Right forelimb (tissue), 1 donor: ENCODE results near the gene NHS.

Experiments used
- DNase-seq: peaks from one replicate; pipeline ENCODE4 v3.0.0-alpha.2; 2018

NHS gene

GRCh38 chrX:17633546-17633945 lies 258.5 kb downstream of the NHS start:
- no peak for DNase-seq

- DNase-seq, result no peak
These were observed 259.7 kb downstream of the NHS start for GRCh38 chrX:17634542-17635207.

- no peak for DNase-seq
These were observed 260.2 kb downstream of the NHS start for GRCh38 chrX:17635231-17635630.

DNA sequence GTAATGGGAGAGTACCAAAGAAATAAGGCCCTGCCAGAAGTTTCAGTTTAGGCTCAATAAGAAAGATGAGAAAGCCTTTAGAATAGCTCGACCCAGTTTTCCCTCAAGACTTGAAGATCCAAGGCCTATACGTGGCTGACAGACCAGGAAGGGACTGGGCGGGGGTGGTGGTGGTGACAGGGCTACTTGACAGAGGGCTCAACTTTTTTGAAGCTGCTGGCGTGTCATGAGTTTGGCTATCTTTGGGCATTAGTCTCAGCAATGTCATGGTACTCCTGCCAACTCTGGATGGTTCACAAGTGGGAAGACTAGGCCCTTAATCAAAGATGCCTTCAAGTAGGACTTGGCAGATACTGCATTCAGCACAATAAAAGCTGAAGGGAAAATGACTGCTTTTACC lies 262.2 kb downstream of the NHS start:
- DNase-seq, result no peak

DNA sequence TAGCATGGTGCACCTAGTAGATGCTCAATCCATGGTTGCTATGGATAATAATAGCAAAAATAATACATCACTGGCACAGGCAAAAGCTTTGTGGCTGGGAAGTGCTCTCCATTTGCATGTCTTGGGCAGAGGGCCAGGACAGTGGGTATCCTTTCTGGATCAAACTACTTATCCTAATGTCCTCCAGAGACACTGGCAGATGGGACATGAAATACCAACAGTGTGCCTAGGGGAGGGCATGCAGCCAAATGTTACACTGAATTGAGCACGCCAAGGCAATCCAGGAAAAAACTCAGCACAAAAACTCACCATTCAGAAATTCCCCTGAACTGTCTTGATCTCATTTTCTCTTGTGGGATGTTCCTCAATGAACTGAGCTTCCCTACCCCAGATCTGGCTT lies 263.7 kb downstream of the NHS start:
- DNase-seq, result no peak

- DNase-seq, result no peak
These were observed 267.9 kb downstream of the NHS start for GRCh38 chrX:17642891-17643290.

DNA sequence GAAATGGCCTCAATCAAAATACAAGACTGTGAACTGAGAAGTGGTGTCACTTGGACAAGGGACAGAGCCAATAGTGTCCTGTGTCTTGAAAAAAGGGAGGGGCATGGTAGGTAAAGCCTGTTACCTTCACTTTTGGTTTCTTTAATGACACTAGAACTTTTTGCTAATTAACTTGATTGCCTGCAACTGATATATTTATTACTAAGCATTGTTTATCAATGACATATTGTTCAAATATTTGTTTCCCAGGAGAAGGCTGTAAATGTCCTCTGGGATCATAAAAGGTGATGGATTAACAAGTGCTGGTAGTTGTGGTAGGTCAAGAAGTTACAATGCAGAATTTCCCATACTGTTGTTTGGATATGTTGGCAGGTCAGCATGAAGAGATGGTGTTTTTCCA lies 268.5 kb downstream of the NHS start:
- no peak for DNase-seq

DNA sequence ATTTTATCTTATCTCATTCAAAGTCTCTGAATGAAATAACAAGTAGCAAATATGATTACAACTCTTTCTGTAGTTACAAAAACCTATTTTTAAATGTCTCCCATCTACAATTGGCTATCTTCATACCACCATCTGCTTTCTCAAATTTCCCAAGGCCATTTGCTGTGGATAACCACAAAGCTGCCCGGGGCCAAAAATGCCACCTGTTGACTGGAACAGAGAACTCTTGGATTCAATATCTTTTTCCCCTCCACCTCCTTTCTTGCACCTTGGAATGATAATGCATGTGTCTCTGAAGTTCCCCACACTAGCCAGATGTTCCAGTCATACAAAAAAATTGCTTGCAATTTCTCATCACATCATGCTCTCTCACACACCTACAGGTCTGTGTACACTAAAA lies 269.0 kb downstream of the NHS start:
- DNase-seq, result no peak

GRCh38 chrX:17654116-17654515 lies 279.1 kb downstream of the NHS start:
- DNase-seq, result no peak

GRCh38 chrX:17655211-17656034 lies 280.4 kb downstream of the NHS start:
- DNase-seq, result no peak

DNA sequence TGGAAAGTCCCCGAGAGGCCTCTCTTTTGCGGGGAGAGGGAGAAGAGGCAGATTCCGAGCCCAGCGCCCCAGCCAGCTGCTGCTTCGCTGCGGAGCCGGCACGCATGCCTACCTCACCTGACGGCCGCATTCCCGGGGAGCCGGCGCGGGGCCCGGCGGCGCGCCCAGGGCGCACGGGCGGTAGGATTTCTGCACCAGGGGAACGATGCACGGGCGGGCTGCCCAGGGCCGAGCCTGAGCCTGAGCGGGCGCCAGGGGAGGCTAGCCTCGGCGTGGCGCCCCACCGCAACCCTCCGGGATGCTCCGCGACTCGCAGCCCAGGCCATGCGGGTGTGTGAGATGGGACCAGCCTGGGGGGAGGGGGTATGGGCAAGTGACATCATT lies 281.0 kb downstream of the NHS start:
- DNase-seq, result no peak

GRCh38 chrX:17656556-17656955 lies 281.6 kb downstream of the NHS start:
- DNase-seq, result no peak

- no peak for DNase-seq
These were observed 287.4 kb downstream of the NHS start for GRCh38 chrX:17662391-17662790.

- DNase-seq, result no peak
These were observed 293.9 kb downstream of the NHS start for GRCh38 chrX:17668929-17669328.

GRCh38 chrX:17669458-17669857 lies 294.5 kb downstream of the NHS start:
- DNase-seq, result no peak

DNA sequence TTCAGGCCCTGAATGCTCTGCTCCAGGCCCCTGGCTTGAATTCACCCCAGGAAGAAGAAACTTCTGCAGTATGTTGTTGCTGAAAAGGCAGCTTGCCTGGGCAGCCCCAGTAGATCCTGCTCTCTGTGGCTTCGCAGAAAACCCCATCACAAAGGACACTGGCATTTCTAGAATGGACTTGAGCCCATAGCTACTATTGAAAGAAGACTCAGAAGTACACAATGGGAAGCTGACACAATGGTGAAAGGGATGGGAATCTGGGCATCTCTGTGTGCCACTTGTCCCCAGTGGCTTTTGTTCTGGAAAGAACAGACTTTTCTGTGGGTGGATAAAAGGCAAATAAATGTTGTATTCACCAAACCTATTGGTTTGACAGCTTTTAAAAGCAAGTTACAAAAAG lies 294.9 kb downstream of the NHS start:
- DNase-seq, result no peak

- no peak for DNase-seq
These were observed 295.9 kb downstream of the NHS start for GRCh38 chrX:17670874-17671273.

DNA sequence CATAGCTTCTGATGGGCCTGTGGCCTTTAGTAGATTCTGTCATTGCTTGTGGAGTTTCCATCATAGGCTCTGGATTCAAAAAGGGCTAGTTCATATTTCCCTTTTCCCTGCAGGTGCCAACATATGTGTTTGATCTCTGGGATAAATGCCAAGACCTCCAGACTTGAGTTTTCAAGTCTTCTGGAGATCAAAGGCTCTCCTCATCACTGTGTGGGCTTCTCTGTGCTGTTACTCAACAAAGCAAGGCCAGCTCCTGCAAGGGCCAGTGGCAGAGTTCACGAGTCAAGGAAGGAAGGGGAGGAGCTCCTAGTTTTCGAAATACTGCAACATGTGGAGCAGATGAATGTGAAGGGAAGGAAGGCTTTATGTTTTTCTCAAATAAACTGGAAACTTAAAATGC lies 299.6 kb downstream of the NHS start:
- DNase-seq, result no peak

DNA sequence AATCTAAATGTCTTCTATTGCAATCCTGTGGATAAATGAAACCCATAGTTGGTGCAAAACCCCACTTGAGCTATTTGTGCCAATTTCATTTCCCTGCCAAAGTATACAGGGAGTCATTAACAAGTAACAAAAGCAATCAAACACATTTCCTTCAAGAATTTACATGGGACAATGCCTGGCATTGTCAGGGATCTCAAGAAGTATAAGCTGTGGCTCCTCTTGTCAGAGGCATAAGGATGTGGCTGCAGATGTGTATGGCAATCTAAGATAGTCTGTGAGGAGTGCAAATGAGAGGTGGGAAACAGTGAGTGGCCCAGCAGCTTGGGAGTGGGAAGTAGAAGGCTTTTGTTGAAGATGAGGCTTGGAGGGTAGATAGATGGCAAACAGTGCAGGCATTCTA lies 304.3 kb downstream of the NHS start:
- DNase-seq, result no peak

GRCh38 chrX:17679820-17680219 lies 304.8 kb downstream of the NHS start:
- DNase-seq, result no peak

DNA sequence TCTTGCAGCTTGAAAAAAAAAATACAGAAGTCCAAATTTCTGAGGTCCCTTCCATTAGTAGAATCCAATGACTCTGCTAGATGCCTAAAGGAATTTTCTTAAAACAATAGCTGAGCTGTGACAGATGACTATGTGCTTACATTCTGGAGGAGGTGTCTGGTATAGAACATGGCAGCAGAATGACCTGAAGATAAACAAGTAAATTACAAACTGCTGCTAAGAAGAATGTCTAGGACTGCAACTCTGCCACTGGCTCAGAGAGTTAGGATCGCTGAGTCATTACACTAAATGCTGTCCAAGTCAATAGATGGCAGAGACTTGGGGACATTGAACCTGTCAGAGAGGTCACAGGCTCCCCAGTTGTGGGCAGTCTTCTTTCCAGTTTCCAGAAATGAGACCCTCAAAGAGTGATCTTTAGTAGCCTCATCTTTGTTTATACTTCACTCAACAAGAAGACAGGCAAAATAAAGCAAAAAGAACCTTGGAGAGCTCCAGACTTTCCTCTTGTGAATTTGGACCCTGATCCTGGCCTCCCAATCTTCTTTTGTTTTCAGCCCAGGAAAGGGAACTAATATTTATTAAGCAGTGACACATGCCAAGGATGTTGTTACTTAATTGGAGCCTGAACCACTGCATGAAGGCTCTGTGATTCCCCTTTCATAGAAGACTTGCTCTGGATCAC lies 305.9 kb downstream of the NHS start:
- no peak for DNase-seq

- no peak for DNase-seq
These were observed 307.3 kb downstream of the NHS start for GRCh38 chrX:17682259-17682658.

GRCh38 chrX:17685026-17685425 lies 310.0 kb downstream of the NHS start:
- DNase-seq, result no peak

DNA sequence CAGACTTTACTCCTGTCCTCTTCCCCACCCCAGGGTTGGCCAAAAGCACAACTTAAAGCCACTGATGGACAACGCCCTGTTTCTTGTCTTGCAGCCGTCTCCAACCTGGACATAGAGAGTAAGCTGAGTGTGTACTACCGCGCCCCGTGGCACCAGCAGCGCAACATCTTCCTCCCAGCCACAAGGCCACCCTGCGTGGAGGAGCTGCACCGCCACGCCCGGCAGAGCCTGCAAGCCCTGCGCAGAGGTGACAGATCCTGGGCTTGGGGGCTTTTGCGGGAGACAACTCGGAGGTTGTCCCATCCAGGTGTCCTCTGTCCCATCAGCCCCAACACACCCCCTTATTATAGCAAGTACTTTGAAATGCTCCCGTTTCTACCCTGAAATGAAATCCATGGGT lies 312.6 kb downstream of the NHS start:
- no peak for DNase-seq
